K562 (cell line): ENCODE measurements around the gene GAK.

Experiments
- CEBPB ChIP-seq: fragments of 450-650 bp; IDR thresholded peaks from 2 replicates; pipeline ENCODE4 v1.6.1; 2016; ENCODE audit warnings: missing genetic modification characterization, missing compliant biosample characterization
- LARP7 ChIP-seq: fragments of 450-650 bp; IDR thresholded peaks from 2 replicates; pipeline ENCODE4 v1.6.1; 2016
- RCOR1 ChIP-seq, 2 experiments: IDR thresholded peaks; 2 replicates each; pipeline ENCODE4 v1.6.1; 2012; ENCODE audit warnings: low read depth in 2 of 2, low read length in 2 of 2, borderline replicate concordance in 1 of 2, improper control_type of control experiment in 1 of 2
- TF ChIP-seq, protein P1 (sequence below), 3 experiments: IDR thresholded peaks in 2 of 3; conservative IDR thresholded peaks in 1 of 3; 2 replicates each; pipeline ENCODE4 v1.5.1; 2011 to 2012; ENCODE audit warnings: low read length in 3 of 3, mild to moderate bottlenecking in 3 of 3, control low read depth in 2 of 3, improper control_type of control experiment in 1 of 3, inconsistent platforms in 1 of 3, low read depth in 1 of 3, mixed read lengths in 1 of 3, moderate library complexity in 1 of 3; ENCODE audit not compliant: insufficient read depth in 2 of 3

DNA sequence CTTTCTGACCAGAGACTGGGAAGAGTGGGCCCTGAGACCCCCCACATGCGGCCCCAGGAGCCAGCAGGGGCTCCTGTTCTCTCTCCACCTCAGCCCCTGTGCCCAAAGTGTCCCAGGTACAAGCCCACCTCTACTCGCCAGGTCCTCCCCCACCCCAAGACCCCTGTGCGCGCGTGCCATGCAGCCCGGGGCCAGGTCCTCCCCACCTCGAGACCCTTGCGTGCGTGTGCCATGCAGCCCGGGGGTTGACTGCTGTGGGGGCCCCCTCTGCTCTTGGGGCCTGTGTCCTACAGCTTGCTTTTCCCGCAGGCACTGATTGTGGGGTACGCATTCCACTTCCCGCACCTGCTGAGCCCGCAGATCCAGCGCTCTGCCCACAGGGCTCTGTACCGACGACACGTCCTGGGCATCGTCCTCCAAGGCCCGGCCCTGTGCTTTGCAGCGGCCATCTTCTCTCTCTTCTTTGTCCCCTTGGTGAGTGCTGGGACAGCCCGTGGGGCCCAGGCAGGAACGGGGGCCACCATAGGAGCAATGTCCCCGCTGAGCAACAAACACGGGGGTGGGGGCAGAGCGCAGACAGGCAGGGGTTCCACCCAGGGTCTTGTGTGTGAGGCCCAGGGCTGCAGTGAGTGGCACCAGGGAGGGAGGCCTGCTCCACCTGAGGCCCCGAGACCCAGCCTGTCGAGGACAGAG is 20.9 kb upstream of the GAK start:
- TF ChIP-seq, protein P1, sequence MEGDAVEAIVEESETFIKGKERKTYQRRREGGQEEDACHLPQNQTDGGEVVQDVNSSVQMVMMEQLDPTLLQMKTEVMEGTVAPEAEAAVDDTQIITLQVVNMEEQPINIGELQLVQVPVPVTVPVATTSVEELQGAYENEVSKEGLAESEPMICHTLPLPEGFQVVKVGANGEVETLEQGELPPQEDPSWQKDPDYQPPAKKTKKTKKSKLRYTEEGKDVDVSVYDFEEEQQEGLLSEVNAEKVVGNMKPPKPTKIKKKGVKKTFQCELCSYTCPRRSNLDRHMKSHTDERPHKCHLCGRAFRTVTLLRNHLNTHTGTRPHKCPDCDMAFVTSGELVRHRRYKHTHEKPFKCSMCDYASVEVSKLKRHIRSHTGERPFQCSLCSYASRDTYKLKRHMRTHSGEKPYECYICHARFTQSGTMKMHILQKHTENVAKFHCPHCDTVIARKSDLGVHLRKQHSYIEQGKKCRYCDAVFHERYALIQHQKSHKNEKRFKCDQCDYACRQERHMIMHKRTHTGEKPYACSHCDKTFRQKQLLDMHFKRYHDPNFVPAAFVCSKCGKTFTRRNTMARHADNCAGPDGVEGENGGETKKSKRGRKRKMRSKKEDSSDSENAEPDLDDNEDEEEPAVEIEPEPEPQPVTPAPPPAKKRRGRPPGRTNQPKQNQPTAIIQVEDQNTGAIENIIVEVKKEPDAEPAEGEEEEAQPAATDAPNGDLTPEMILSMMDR (IDR thresholded peaks at IDR 0.05 in 2 of 3, conservative IDR thresholded peaks at IDR 0.05 in 1 of 3; ENCODE audit: insufficient read depth in 2 of 3, low read depth in 1 of 3, low read length in 3 of 3), result no peak
- TF ChIP-seq LARP7 (no peak), CEBPB (no peak), RCOR1 (IDR thresholded peaks at IDR 0.05; ENCODE audit: borderline replicate concordance in 1 of 2, low read depth in 2 of 2, low read length in 2 of 2) (no peak)
